GM21381 (cell line): ENCODE data around the gene IBTK.
"Not testable (repeated sequence)": the region's sequence is repeated elsewhere in the genome, so short reads cannot be mapped to it uniquely, and the experiment has no call there.

Experiments
- ATAC-seq: cut with Tn5 transposase; IDR thresholded peaks from one replicate; pipeline ENCODE4 v1.9.1; 2021; ENCODE audit warnings: mild to moderate bottlenecking, moderate library complexity; ENCODE audit not compliant: unreplicated experiment

The IBTK gene

GRCh38 chr6:82179415-82179814, 68.1 kb downstream of the IBTK start:
- no peak for ATAC-seq

GRCh38 chr6:82178759-82179112, 68.8 kb downstream of the IBTK start:
- ATAC-seq = no peak

- ATAC-seq = no peak
Observed at GRCh38 chr6:82178077-82178758, 69.3 kb downstream of the IBTK start.

GRCh38 chr6:82176616-82177015, 70.9 kb downstream of the IBTK start:
- no peak for ATAC-seq

- ATAC-seq = no peak
Observed at GRCh38 chr6:82172594-82172993, 75.0 kb downstream of the IBTK start.

- no peak for ATAC-seq
Observed at GRCh38 chr6:82169138-82169876, 78.2 kb downstream of the IBTK start.

- no peak for ATAC-seq
Observed at GRCh38 chr6:82166493-82166892, 81.1 kb downstream of the IBTK start.

GRCh38 chr6:82160255-82160990, 87.1 kb downstream of the IBTK start:
- no peak for ATAC-seq

- ATAC-seq = not testable (repeated sequence)
Observed at GRCh38 chr6:82152786-82153185, 94.8 kb downstream of the IBTK start.

GRCh38 chr6:82151147-82151546, 96.4 kb downstream of the IBTK start:
- not testable (repeated sequence) for ATAC-seq

- ATAC-seq = no peak
Observed at GRCh38 chr6:82145926-82146452, 101.6 kb downstream of the IBTK start.

GRCh38 chr6:82144852-82145340, 102.6 kb downstream of the IBTK start:
- ATAC-seq = no peak

GRCh38 chr6:82144007-82144851, 103.3 kb downstream of the IBTK start:
- ATAC-seq = peak; percentile 89

- ATAC-seq = no peak
Observed at GRCh38 chr6:82143041-82143481, 104.5 kb downstream of the IBTK start.

- no peak for ATAC-seq
Observed at GRCh38 chr6:82142524-82142923, 105.0 kb downstream of the IBTK start.

- ATAC-seq = no peak
Observed at GRCh38 chr6:82138075-82138791, 109.3 kb downstream of the IBTK start.

GRCh38 chr6:82131441-82131840, 116.1 kb downstream of the IBTK start:
- no peak for ATAC-seq

GRCh38 chr6:82129797-82130196, 117.7 kb downstream of the IBTK start:
- no peak for ATAC-seq

GRCh38 chr6:82128973-82129372, 118.6 kb downstream of the IBTK start:
- not testable (repeated sequence) for ATAC-seq

GRCh38 chr6:82123632-82124031, 123.9 kb downstream of the IBTK start:
- ATAC-seq = no peak
